Activated CD4-positive, CD25-positive, alpha-beta regulatory T cell (primary cell): ENCODE results near the gene SGTA.
A peak's percentile ranks its signal among the peaks of the same experiment; 100 is the strongest.
"Not testable (repeated sequence)": the region's sequence is repeated elsewhere in the genome, so short reads cannot be mapped to it uniquely, and the experiment has no call there.

Source experiments
- DNase-seq, 4 experiments: peaks; one replicate each; lab custom pipeline; 2025; lab: John Stamatoyannopoulos, UW

Gene SGTA

GRCh38 chr19:2782936-2783780 lies at the start of gene SGTA:
TSS of gene SGTA (minus strand) at chr19:2783273. CDS start at chr19:2769068, 14,205 bp downstream.
- DNase-seq = peak; percentile 87 to 93 (median 90)

GRCh38 chr19:2827840-2828489 lies 44.9 kb upstream of the SGTA start:
- DNase-seq = no peak

- DNase-seq = no peak
Measured at GRCh38 chr19:2827022-2827421, 43.9 kb upstream of the SGTA start.

GRCh38 chr19:2824129-2824528 lies 41.1 kb upstream of the SGTA start:
- DNase-seq = no peak

- no peak for DNase-seq
Measured at GRCh38 chr19:2823646-2824045, 40.6 kb upstream of the SGTA start.

GRCh38 chr19:2822846-2823245 lies 39.8 kb upstream of the SGTA start:
- no peak for DNase-seq

GRCh38 chr19:2820112-2820702 lies 37.1 kb upstream of the SGTA start:
- no peak for DNase-seq

- peak; percentile 97 to 98 (median 98) for DNase-seq
Measured at GRCh38 chr19:2819540-2820111, 36.6 kb upstream of the SGTA start, which contains the start of gene ZNF554. TSS of gene ZNF554 (plus strand) at chr19:2819868. CDS start at chr19:2820072, 204 bp downstream.

- not testable (repeated sequence) for DNase-seq
Measured at GRCh38 chr19:2817237-2817829, 34.3 kb upstream of the SGTA start.

- DNase-seq = no peak
Measured at GRCh38 chr19:2816641-2817040, 33.6 kb upstream of the SGTA start.

GRCh38 chr19:2815923-2816322 lies 32.9 kb upstream of the SGTA start:
- no peak for DNase-seq

- no peak for DNase-seq
Measured at GRCh38 chr19:2815191-2815614, 32.1 kb upstream of the SGTA start.

- DNase-seq = no peak
Measured at GRCh38 chr19:2814426-2814825, 31.4 kb upstream of the SGTA start.

GRCh38 chr19:2813235-2814160 lies 30.4 kb upstream of the SGTA start:
- DNase-seq = no peak

GRCh38 chr19:2812414-2813234 lies 29.6 kb upstream of the SGTA start:
- no peak for DNase-seq

GRCh38 chr19:2811735-2812413 lies 28.8 kb upstream of the SGTA start:
- no peak for DNase-seq

- no peak for DNase-seq
Measured at GRCh38 chr19:2811221-2811722, 28.2 kb upstream of the SGTA start.

- no peak for DNase-seq
Measured at GRCh38 chr19:2810141-2811091, 27.3 kb upstream of the SGTA start.
